HG02610 (cell line): ENCODE measurements around the gene CHST15.
A peak's percentile ranks its signal among the peaks of the same experiment; 100 is the strongest.
"Not testable (repeated sequence)": the region's sequence is repeated elsewhere in the genome, so short reads cannot be mapped to it uniquely, and the experiment has no call there.

ENCODE experiments used
- ATAC-seq: cut with Tn5 transposase; IDR thresholded peaks from one replicate; pipeline ENCODE4 v1.9.1; 2021; ENCODE audit warnings: mild to moderate bottlenecking, moderate library complexity; ENCODE audit not compliant: unreplicated experiment

CHST15 gene

DNA sequence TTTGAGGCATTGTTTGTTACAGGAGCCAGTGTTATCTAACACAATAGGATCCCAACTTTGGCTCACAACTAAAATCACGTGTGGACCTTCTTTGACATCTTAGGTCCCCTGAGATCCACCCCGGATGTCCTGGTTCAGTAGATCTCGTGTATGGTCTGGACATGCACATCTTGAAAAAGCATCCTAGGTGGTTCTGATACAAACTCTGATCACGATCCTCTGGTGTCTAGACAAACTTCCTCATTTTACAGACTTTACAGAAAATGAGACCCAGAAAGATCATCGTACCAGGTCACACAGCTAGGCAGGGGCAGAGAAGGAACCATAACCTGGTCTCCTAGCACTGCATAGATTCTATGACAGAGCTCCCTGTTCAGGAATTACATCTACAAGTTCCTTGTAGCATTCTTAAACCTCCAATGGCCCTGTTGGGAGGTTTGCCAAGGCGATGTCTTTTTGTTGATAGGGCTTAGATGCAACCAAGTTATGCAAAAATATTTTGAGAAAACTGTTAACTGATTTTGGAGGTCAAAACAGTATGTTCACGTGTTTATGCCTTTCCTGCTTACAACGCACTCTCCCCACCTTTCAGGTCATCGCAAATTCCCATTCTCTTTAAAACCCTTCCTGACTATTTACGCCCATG, 30.8 kb upstream of the CHST15 start:
- ATAC-seq = no peak

DNA sequence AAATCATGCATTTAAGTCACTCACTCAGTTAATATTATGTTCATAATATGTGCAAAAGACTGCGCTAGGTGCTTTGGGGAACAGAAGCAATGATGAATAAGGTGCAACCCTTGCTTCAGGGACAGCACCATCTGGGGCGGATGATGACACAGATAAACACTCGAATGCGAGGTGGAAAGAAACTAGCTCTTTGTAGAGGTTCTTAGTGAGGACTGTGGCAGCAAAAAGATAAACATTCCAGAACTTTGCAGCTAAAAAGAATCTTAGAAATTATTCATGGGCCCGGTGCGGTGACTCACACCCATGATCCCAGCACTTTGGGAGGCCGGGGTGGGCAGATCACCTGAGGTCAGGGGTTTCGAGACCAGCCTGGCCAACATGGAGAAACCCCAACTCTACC, 29.8 kb upstream of the CHST15 start:
- no peak for ATAC-seq

- no peak for ATAC-seq
These were observed 28.8 kb upstream of the CHST15 start for GRCh38 chr10:124122211-124122610.

DNA sequence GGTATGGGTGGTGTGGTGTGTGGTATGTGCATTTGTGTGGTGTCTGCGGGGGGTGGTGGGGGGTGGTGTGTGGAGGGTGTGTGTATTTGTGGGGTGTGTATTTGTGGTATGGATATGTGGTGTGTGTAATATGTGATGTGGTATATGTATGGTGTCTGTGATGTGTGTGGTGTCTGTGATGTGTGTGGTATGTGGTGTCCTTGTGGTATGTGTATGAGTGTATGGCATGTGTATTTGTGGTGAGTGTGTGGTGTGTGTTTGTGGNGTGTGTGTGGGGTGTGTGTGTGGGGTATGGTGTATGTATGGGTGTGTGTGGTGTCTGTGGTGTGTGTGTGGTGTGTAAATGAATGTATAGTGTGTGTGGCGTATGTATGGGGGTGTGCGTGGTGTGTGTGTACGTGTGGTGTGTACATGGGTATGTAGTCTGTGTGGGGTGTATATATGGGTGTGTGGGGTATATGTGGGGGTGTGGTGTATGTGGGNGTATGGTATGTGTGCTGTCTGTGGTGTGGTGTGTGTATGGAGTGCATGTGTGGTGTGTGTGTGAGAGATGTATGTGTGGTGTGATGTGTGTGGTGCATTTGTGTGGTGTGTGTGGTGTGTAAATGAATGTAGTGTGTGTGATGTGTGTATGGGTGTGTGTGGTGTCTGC, 27.1 kb upstream of the CHST15 start:
- no peak for ATAC-seq

GRCh38 chr10:124119946-124120345, 26.5 kb upstream of the CHST15 start:
- no peak for ATAC-seq

- ATAC-seq = no peak
These were observed 25.8 kb upstream of the CHST15 start for GRCh38 chr10:124119216-124119615.

- no peak for ATAC-seq
These were observed 24.4 kb upstream of the CHST15 start for GRCh38 chr10:124117833-124118232.

GRCh38 chr10:124117511-124117785, 24.1 kb upstream of the CHST15 start:
- ATAC-seq = no peak

DNA sequence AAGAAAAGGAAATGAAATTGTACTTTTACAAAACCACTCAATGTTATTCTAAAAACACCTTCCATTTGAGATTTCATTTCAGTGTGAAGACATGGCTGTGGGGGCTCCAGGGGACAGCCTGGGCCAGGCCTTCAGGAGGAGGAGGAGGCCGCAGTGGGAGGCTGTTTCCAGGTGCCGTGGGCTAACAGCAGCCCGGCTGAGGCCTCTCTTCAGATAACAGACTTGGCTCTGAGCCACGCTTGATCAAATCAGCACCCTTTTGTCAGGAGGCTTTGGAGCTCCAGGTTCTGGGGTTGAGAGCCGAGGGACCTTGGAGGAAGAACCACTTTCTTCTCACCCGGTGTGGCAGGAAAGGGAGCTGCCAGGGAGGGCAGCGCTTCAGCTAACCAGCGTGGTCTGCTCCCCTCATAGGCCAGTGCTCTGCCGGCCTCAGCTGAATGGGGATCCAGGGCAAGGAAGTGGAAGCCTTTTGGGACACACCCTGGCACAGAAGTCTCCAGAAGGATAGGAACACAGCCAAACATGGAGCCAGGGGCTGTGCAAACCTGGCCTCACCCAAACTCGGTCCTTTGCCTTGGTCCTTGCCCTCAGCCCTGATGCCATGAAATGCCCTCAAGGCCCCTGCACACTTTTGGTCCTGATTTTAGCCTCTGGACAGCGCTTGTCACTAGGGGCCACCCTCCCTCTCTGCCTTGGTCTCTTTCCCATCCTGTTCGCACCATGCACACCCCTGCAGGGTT, 23.5 kb upstream of the CHST15 start:
- ATAC-seq = no peak

DNA sequence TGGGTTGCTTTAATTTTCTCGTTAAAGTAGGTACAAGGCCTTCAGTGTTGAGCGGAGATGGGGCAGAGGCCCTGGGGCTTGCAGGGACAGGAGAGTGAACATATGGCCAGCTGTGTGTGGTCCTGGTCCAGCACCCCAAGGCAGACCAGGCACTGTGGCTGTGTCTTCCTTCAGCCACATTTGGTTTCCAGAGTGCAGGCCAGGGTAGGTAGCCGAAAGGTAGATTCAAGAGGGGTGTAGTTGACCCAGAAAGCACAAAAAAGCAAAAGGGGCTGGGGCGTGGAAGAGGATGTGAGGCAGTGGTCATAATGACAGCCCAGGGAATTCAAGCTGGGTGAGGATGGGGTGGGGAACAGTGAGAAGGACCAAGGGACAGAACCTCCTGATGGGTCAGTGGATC, 21.3 kb upstream of the CHST15 start:
- no peak for ATAC-seq

DNA sequence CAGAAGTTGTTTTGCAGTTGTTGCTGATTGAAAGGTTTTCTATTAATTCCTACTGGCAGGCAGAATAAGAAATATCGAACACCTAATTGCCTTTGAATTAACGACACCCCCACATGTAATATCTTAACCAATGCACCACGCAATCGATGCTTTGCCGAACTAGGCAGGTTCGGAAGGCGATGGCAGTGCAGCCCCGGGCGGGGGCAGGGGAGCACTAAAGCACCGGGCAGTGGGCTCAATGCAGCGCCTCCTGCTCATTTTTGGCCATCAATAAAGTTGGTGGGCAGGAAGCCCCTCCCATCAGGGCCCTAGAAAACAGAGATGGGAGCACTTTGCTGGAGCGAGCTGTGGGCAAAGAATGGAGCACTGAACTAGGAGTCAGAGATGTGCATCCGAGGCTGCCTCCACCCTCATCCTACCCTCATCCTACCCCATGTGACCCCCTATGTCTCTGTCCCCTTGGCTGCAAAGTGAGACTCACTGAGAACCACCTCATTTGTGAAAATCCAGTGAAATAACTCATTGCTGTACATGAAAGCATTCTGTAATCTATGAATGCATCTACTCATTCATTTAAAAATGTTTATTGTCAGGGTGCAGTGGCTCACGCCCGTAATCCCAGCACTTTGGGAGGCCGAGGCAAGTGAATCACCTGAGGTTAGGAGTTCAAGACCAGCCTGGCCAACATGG, 19.6 kb upstream of the CHST15 start:
- no peak for ATAC-seq

GRCh38 chr10:124110882-124111281, 17.5 kb upstream of the CHST15 start:
- ATAC-seq = no peak

DNA sequence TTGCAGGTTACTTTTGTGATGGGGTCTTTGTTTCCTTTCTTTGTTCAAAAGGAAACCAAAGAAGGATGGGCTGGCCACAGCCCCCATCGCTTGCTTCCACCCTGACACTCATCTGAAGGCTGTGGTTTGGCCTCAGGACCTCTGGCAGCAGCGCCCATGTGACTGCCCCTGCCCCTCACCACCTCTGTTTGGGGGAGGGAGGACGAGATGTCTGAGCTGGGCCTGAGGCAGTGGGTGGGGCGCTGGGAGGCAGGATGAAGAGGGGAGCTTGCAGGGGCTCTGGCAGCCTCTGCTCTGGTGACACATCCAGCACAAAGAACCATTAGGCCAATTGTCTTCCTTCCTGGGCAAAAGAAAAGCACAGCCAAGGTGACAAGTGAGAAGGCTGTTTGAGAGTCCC, 15.9 kb upstream of the CHST15 start:
- no peak for ATAC-seq

DNA sequence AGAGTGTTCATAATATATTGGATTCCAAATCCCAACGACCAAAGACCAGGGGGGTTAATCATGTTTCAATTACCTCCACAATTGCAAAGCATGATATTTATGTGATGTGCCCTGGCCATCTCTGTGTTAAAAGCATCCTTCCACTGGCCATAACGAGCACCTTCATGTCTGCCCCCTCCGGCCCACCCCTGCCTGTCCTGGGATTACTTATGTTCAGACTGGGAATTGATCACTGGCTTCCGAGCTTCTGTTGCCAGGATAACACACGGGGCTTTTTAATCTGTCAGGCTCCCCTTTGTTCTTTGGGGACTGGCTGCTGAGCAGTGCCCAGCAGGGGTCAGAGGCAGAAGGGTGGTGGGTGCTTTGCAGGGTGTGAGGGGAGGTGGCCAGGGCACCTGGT, 13.7 kb upstream of the CHST15 start:
- no peak for ATAC-seq

DNA sequence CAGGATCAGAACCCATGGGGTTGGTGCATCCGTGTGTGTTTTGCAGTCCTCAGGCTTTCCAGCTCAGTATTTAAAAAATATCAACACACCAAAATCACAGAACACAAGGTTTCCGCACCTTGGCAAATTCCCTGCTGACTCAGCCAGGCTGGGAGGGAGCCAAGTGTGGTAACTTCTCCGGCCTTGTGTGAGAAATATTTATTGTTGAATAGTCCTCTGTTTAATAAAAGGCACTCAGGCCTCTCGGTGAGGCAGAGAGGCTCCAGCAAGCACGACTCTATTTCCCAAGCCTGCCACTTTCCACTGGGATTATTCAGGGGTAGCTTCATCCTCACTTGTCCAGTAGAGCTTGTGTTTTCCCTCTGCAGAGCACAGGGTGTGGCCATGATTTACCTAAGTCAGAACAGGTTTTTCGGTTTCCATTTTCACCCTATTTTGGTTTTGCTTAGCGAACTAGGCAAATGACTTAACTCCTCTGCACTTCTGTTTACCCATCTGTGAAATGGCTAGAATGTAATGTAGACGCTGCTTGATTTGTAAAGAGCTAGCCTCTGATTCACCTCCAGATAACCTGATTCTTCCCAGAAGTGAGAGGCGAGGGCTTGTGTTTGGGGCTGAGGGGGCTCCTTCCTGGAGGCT, 13.0 kb upstream of the CHST15 start:
- ATAC-seq = peak; percentile 90

DNA sequence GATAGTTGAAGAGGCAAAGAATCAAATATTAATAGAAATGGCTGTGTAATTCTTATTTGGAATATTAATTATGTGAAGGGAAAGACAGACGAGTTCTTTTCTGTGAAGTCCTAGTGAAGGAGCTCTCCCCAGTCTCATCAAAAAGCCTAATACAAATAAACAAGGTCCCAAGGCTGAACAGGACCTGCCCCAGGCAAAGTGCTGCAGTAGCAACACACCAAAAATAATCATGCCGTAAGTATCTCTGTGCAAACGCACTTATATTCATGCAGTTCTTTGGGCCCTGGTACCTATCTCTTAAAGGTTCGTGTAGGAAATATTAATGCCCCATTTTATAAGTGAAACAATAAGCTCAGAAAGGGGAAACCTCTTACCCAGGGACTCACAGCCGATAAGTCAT, 12.2 kb upstream of the CHST15 start:
- no peak for ATAC-seq

- no peak for ATAC-seq
These were observed 11.6 kb upstream of the CHST15 start for GRCh38 chr10:124105045-124105444.

DNA sequence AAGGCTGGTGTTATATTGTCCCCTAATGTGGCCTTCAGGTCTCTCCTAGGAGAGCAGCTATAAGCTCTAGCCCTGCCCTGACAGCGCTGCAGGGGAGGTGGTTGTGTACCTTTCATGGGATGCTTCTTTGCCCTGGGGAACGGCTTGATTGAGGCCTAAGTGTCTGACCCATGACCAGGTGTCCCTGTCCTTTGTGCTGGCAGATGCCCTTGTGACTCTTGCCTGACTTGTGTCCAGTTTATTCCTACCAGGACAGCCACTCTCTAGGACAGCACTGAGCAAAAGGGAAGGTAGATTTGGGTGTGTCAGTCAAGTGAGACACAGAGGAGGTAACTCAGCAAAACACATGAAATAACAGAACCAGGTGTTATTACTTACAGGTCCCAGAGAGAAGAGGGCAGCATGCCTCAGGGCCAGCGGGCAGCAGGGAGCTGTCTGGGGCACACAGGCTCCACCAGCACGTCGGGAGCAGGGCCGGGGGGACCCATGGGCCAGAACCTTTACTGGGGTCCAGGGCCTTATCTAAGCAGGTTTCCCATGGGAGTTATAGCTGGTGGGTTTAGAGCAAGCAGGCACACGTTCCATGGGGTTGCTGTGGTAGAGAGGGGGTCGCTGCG, 10.7 kb upstream of the CHST15 start:
- ATAC-seq = no peak

- ATAC-seq = no peak
These were observed 8.0 kb upstream of the CHST15 start for GRCh38 chr10:124101351-124101750.

DNA sequence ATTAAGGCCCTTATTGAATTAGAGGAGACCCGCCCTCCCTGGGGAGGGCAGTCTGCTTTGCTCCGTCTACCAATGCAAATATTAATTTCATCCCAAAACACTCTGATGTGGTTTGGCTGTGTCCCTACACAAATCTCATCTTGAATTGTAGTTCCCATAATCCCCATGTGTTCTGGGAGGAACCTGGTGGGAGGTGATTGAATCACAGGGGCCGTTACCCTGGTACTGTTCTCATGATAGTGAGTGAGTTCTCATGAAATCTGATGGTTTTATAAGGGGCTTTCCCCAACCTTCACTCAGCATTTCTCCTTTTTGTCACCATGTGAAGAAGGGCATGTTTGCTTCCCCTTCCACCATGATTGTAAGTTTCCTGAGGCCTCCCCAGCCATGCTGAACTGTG, 7.3 kb upstream of the CHST15 start:
- not testable (repeated sequence) for ATAC-seq

GRCh38 chr10:124100124-124100523, 6.7 kb upstream of the CHST15 start:
- ATAC-seq = no peak
